NCI-H748 treated with DMSO at 0.1 percent for 48 hours (cell line): ENCODE results near the gene PDGFA.

Experiments
- DNase-seq: peaks from one replicate; lab custom pipeline; 2025; lab: John Stamatoyannopoulos, UW

Gene PDGFA

GRCh38 chr7:459584-460373, 59.9 kb downstream of the PDGFA start:
- DNase-seq = no peak

GRCh38 chr7:458511-459245, 61.0 kb downstream of the PDGFA start:
- DNase-seq = no peak

- DNase-seq = no peak
Observed at GRCh38 chr7:457814-458510, 61.7 kb downstream of the PDGFA start.

- DNase-seq = peak; percentile 47
Observed at GRCh38 chr7:455110-455928, 64.3 kb downstream of the PDGFA start.

GRCh38 chr7:454356-455109, 65.1 kb downstream of the PDGFA start:
- no peak for DNase-seq

- no peak for DNase-seq
Observed at GRCh38 chr7:453597-454306, 65.9 kb downstream of the PDGFA start.

GRCh38 chr7:452791-453455, 66.7 kb downstream of the PDGFA start:
- DNase-seq = no peak

- no peak for DNase-seq
Observed at GRCh38 chr7:452226-452751, 67.4 kb downstream of the PDGFA start.

- DNase-seq = no peak
Observed at GRCh38 chr7:451255-452225, 68.1 kb downstream of the PDGFA start.

- no peak for DNase-seq
Observed at GRCh38 chr7:450741-451140, 68.9 kb downstream of the PDGFA start.

GRCh38 chr7:450036-450435, 69.6 kb downstream of the PDGFA start:
- DNase-seq = no peak

- DNase-seq = no peak
Observed at GRCh38 chr7:449324-450019, 70.2 kb downstream of the PDGFA start.

- no peak for DNase-seq
Observed at GRCh38 chr7:447523-447922, 72.1 kb downstream of the PDGFA start.
